Inflammatory macrophage treated with lipopolysaccharide for 1 hour (primary cell): ENCODE results near the gene AREG.
"Not testable (repeated sequence)": the region's sequence is repeated elsewhere in the genome, so short reads cannot be mapped to it uniquely, and the experiment has no call there.

Source experiments
- DNase-seq, 2 donors: peaks; one replicate each; pipeline ENCODE4 v3.0.0-alpha.2; 2020 to 2022

AREG gene, protein sequence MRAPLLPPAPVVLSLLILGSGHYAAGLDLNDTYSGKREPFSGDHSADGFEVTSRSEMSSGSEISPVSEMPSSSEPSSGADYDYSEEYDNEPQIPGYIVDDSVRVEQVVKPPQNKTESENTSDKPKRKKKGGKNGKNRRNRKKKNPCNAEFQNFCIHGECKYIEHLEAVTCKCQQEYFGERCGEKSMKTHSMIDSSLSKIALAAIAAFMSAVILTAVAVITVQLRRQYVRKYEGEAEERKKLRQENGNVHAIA

DNA sequence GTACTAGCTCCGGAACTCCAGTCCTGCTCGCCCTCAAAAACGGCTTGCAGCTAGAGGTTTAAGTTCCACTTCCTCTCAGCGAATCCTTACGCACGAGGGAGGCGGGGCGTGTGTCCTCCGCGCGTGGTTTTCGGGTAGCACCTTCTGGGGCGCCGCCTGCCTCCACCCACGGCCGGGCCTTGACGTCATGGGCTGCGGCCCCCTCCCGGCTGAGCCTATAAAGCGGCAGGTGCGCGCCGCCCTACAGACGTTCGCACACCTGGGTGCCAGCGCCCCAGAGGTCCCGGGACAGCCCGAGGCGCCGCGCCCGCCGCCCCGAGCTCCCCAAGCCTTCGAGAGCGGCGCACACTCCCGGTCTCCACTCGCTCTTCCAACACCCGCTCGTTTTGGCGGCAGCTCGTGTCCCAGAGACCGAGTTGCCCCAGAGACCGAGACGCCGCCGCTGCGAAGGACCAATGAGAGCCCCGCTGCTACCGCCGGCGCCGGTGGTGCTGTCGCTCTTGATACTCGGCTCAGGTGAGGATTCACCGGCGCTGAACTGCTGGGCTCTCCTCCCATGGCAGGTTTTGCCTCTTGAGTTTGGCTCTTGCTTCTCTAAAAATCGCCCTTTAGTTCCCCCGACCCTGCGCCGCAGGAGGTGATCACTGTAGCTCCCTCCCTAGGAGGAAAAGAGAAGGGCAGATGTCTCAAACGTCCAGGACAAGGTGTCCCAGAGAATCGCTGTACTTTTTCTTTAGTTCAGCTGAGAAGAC, at the start of gene AREG:
Gene AREG (plus strand): TSS at position 246 of the 752 bp plus-strand sequence. CDS start 210 bp downstream, at position 456.
- DNase-seq: peak; percentile 76 to 85

DNA sequence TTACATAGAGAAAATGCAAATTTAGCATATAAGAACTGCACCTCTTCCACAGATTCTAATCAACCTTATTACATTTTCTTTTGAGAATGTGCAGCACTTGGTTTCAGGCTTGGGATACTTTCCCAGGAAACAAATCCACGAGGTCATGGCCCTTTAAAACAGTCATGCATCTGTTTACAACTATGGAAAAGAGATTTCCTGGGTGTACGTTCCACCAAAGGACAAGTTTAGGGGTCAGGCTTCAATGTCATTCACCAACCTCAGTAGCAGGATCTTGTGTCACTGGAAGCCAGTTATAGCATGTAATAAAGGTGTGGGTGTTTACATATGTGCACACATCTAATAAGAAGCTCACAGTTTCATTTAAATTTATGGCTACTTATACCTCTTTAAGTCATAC, 49.3 kb upstream of the AREG start:
- no peak for DNase-seq

DNA sequence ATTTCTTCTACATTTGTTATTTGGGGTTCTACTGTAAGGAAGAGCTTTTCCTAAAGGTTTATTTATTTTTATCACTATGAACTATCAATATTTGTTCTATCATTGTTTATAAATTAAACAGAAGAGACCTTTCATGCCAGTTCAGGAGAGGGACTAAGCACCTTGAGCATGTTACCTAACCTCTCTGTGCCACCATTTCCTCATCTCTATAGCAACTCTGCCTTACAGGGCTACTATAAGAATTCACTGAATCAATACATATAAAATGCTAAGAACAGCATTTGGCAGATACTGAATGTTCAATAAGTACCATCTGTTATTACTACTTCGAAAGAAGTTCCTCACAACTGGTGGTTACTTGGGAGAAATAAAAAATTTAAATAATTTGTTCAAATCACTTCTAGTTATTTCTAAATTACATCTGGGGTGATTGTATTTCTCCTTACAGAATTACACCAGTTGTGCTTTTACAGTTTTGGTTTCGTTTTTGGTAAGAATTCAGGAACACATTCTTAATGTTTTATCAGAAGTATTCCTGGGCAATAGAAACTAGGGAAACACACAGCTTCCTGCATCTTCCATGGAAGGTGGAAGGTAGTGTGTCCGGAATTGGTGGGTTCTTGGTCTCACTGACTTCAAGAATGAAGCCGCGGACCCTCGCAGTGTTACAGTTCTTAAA, 47.0 kb upstream of the AREG start:
- peak; percentile 39 to 47 for DNase-seq

DNA sequence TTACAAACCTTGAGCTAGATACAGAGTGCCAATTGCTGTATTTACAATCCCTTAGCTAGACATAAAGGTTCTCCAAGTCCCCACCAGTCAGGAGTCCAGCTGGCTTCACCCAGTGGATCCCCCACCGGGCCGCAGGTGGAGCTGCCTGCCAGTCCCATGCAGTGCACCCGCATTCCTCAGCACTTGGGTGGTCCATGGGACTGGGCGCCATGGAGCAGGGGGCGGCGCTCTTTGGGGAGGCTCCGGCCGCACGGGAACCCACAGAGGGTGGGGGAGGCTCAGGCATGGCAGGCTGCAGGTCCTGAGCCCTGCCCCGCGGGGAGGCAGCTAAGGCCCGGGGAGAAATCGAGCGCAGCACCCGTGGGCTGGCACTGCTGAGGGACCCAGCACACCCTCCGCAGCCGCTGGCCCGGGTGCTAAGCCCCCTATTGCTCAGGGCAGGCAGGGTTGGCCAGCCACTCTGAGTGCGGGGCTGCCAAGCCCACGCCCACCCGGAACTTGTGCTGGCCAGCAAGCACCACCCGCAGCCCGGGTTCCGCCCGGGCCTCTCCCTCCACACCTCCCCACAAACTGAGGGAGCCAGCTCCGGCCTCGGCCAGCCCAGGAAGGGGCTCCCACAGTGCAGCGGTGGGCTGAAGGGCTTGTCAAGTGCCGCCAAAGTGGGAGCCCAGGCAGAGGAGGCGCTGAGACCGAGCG, 45.9 kb upstream of the AREG start:
- DNase-seq: not testable (repeated sequence)

DNA sequence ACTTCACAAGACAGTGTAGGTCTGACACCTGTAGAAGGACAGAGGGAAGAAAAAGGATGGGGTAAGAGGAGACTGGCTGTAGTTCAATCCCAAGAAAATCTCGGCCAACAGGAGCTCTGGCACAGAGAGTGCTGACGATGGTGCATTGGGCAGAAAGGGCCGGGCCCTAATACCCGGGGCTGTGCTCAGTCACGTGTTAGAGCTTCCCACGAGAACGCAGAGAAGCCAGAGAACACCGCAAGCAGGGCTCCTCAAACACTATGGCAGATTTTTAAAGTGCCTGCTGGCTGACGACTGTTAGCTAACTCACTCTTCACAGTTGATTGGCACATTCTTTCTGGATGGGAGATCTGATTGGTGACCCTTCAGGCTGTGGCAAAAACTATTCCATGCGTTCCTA, 44.5 kb upstream of the AREG start:
- DNase-seq: no peak

DNA sequence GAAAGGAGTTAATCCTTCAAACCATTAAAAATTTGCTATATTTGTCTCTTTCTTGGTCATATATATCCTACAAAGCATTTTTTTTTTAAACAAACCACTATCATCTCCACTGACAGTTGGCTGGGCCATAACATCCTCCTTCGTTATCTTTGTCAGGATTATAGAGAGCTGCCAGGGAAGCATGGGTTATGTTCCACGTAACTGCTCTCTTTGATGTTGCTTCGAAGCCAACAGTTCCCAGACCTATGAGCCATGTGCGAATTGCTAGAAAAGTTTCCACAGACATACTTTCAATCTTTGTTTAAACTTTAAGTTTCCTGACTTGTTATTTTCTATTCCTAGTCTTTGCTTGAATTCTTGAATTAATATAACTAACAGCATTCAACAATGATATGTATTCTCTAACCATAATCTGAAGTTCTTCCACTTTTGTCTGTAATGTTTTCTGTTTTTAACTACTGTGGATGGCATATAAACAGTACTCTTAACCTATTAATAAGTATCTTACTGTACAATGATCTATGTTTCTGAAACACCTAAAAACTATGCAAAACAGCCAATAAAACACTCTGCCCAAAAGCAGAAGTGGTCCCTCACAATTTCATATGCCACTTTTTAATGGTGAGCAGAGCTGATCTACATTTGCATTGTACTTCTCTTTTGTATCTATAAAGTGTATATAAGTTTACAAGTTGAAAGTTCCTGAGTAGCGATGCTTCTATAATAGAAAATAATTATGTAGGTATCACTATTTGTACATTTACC, 42.1 kb upstream of the AREG start:
- no peak for DNase-seq

DNA sequence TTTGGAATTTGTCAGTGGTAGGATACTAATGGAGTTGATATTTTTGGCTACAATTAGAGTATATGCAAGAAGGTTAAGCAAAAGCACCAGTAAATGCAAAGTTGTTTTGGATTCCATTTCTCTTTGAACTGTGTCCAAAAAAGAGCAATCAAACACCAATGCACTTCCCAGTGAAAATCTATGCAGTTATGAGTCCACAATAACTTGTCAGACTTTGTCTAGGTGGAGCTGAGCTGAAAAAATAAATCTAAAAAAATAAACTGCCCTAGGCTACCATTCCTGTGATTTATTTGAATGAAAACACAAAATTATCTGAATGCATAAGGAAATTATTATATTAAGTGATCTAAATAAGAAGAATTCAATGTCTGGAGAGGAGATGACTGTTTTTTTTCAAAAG, 37.0 kb upstream of the AREG start:
- no peak for DNase-seq

DNA sequence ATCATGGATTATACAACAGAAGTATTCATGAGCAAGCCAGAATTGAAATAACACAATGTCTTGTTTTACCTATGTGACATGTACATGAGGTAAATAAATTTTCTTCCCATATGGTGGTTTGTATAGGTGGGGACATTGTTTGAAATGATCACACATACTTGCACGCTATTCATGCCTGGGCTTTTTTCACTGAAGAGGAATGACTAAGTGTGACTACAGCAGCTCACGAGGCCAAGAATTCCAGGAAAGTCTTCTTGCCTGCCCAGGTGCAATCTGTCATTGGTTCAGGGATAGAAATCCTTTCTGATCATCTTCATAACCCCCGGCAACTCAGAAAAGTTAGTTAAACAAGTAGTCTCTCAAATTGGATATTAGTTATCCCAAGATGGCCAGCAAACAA, 36.3 kb upstream of the AREG start:
- no peak for DNase-seq

DNA sequence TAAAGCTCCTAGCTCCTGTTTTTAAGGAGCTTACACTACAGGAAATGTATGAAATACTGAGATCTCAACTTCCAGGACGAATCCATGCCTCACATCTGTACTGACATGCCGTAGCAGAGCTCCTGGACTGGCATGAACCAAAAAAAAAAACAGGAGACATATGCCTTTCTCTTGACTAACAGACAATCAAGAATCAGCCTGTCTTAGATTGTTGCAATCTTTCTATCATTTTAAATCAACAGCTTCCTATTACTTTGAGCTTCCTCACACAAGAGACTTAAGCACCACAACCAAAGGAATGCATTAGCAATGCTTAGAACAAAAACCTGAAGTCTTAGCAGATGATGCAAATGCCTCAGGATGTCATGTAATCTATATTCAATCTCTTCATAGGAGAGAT, 34.7 kb upstream of the AREG start:
- no peak for DNase-seq

DNA sequence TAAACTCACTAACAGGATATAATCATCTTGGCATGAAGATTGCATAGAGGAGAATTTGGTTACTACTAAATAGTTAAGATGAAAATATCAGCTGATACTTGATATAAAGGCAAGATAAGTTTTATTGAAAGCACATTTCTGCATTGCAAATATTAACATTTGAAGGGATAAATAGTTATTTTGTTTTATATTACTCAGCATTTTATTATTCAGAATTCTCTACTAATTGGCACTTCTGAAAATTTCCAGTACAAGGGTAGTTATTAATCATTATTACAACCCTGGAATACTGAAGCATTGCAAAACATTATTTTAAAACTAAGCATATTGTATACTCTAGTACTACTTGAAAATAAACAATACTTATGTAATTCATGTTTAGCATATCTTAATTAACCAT, 32.7 kb upstream of the AREG start:
- no peak for DNase-seq

DNA sequence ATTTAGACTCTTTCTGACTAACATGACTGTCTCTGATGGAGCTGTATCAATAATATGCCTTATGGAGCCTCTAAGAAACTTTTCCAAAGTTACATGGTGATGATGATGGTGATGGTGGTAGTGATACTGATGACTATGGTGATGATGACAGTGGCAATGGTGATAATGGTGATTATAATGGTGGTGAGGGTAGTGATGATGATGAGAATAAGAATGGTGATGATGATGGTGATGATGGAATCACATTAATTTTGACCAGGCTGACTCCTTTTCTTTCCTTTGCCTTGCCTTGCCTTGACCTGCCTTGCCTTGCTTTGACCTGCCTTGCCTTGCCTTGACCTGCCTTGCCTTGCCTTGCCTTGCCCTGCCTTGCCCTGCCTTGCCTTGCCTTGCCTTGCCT, 31.7 kb upstream of the AREG start:
- DNase-seq: no peak

DNA sequence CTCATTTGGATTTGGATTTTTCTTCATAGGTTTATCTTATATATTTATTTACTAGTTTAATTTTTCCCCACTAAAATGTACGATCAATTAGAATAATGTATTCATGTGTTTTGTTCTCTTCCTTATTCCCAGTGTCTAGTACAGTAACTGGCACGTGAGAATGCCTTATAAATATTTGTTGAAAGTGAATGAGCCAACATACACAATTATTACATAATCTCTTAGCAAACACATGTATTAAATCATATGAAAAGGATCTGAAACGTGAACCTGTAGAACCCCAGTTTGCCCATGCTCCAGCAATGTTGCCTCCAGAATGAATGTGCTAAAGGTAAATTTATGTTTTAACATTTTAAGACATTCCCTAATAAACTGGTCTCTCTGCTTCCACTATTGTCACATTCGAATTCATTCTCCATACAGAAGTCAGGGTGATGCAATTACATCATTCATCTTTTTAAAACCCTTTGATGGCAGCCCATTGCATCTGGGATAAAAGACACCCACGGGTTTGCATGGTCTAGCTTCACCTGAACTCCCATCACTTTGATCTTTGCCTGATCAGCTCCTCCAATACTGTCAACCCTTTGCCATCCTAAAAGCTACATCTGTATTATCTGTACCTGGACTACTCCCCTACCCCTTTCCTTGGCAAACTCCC, 30.7 kb upstream of the AREG start:
- DNase-seq: no peak

DNA sequence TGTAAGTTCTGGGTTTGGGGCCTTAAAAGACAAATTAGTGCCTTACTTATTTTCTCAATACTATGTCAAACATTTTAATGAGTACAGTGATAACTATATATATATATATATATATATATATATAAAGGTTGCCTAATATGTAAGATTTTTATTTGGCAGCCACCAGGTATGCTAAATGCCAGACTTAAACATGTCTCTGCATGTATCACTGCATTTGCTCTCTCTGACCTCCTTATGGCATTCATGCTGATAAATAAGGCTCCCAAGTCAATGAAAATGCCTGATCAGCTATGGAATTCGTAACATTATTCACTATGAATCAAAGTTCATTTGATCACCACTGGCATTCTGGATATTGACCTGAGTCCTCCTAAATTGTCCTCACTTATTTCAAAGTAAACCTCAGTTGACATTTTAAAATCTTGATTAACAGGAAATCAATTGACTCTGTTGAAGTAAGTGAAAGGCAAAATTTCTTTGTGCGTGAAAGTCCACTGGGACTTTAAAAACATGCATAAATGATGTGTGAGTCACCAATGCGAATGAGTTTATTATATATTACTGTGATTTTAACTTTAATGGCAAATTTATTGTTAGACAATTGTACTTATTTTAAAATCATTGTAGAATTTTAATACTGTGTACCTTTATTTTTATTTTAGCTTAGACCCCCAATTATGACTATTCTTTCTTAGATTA, 29.2 kb upstream of the AREG start:
- DNase-seq: no peak

DNA sequence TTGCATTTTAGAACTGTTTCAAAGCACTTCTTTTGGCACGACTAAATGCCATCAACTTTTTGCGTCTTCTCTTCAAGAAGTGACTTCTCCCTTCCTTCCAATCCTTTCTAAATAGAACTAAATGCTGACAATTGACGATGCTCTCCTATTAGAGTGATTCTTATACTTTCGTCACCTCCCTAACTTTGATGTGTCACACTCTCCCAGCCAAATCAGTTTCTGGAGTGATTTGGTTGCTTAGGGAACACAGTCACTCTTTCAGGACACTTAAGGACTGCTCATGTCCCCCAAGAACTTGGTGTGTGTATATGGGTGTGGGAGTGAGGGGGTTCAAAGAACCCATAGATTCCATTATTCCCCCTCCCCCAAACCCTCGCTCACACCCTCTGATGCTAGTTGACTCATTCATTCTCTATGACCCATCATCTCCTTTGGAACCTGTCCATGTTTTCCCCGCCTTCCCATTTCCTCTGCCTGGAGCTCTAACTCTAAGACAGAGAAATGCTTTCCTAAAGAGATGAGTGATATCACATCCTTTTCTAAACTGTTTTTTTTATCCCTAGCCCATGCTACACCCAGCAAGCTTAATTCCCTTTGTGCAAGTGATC, 26.8 kb upstream of the AREG start:
- no peak for DNase-seq

DNA sequence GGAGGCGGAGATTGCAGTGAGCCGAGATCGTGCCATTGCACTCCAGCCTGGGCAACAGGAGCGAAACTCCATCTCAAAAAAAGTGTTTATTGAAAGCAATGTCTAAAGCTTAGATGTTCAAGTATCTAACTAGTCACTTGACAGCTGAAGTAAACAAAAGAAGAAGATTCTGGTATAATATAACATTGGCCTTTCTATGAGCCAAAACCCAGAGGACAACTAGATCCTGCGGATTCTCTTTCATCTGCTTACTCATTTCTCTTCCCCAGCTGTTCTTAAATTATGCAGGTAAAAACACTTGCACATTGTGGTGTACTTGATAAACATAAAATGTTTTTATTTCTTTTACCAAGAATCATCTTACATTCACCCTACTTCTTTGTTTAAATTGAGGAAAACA, 24.1 kb upstream of the AREG start:
- no peak for DNase-seq

DNA sequence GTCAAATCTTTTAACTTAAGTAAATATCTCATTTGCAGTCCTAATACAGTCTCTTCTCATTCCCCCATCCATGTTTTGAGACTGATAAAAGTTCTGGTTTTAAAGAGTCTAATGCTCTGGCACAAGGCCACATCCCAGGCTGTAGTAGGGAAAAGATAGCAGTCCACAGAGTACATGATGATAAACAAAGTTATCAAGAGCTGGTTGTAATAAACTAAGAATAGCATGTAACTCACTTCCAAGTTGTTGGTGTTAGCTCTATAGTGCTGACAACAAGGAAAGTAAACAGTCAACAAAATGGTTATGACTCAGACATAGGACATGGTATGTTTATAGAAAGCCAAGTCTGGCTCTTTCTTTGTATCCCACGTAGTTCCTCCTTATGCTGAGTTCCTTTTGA, 21.8 kb upstream of the AREG start:
- DNase-seq: peak in 1 of 2 donors; percentile 9

DNA sequence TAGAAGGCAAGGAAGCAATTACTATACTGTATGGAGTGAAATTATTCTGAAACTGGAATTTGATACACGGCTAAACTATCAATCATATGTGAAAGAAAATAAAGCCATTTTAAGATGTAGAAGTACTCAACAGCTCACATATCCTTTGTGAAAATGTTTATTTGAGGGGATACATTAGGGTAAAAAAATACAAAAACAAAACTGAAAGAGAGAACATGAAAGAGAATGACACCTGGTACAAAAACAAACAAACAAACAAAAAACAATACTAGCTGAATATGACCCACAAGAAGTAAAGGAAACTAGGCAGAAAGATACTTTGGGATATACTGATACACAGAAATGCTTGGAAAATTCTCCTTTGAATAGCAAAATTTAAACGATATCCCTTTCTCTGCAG, 20.8 kb upstream of the AREG start:
- no peak for DNase-seq

DNA sequence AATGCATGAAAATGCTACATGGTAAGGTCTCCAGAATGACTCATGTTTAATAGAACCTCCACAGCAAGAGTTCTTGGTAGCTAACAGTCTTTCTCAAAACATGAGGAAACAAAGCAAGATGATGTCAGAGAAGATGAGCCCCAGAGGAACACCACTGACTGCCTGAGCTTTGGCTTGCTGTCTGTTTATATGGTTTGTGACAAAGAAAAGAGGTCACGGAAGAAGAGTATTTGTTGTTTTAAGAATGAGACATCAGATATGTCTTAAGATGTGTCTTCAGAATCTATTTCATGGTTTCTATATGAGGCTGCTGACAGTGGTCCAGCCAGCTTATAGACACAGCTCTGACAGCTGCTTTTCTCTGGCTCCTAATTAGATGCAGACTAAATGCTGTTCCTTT, 18.8 kb upstream of the AREG start:
- no peak for DNase-seq

DNA sequence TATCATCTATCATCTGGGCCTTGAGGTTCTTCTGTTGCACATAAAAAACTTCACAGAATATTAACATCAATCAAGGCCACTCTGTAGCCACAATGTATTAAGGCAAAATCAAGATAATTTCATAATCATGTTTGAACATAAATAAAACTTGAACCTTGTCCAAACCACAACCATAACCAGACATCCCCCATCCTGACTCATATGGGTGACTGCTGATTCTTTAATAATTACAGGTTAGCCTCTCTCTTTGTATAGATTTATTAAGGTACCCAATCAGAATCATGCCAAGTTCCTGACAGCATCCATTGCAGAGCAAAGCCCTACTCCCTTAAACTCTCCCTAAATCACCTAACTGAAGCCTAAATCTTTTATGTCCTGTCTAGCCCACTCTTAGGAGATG, 16.7 kb upstream of the AREG start:
- no peak for DNase-seq

DNA sequence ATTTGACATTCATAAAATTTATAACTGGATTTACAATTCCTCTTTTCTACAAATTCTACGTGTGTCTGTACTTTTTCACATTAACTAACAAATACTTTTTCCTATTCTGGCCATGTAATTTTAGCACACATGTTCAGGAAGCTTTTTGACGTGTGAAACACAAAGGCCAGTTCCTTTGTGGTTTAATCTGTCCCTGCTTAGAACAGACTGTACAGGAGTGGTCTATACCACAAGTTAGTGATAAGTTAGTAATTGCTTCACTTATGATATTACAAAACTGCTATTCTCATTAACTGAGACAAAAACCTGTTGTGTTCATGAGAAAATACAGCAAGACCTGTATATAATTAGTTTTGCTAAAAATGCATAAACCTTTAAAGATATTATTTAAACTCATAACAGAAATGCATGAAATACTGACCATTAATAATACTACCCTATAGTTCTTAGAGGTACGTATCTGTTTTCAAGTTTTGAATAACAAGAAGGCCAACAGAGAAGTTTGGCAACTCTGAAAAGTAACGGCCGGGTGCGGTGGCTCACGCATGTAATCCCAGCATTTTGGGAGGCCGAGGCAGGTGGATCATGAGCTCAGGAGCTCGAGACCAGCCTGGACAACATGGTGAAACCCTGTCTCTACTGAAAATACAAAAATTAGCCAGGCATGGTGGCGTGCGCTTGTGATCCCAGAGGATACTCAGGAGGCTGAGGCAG, 13.7 kb upstream of the AREG start:
- no peak for DNase-seq
